ENCODE results near the gene VEZF1.
"Not testable (repeated sequence)": the region's sequence is repeated elsewhere in the genome, so short reads cannot be mapped to it uniquely, and the experiment has no call there.

VEZF1 gene

GRCh38 chr17:57974053-57974824 is 13.8 kb downstream of the VEZF1 start:
- H3K4me3 ChIP-seq (ENCODE audit: low read depth in 1 of 2, low read length in 2 of 2); H3K27ac ChIP-seq (ENCODE audit: low read depth, low read length): not testable (repeated sequence)
- peaks cover 39 to 69% of the 10 kb centered on the region in 2 donors for H3K36me3 ChIP-seq (ENCODE audit: control insufficient read depth in 1 of 2, insufficient read depth in 2 of 2, low read length in 2 of 2)

GRCh38 chr17:57972151-57972550 is 15.9 kb downstream of the VEZF1 start:
- H3K27me3 ChIP-seq (ENCODE audit: control insufficient read depth in 1 of 2, insufficient read depth in 2 of 2, low read length in 2 of 2), result no peaks in the 10 kb centered on the region
- H3K9me3 ChIP-seq (ENCODE audit: control insufficient read depth in 1 of 2, low read length in 2 of 2), result no peaks in the 10 kb centered on the region
- no peak overlapping the region for H3K4me3 ChIP-seq (ENCODE audit: low read depth in 1 of 2, low read length in 2 of 2)
- no peaks in the 10 kb centered on the region for H3K4me1 ChIP-seq (ENCODE audit: control insufficient read depth in 1 of 2, insufficient read depth in 2 of 2, low read length in 2 of 2)
- H3K27ac ChIP-seq (ENCODE audit: low read depth, low read length), result no peak overlapping the region
- H3K9ac ChIP-seq (ENCODE audit: low read depth in 1 of 2, low read length in 2 of 2), result no peak overlapping the region
- peaks cover 28 to 50% of the 10 kb centered on the region in 2 donors for H3K36me3 ChIP-seq (ENCODE audit: control insufficient read depth in 1 of 2, insufficient read depth in 2 of 2, low read length in 2 of 2)

More at GRCh38 chr17:57974053-57974824, 13.8 kb downstream of the VEZF1 start:
- not testable (repeated sequence) for H3K9me3 ChIP-seq (ENCODE audit: control insufficient read depth in 1 of 2, low read length in 2 of 2); H3K9ac ChIP-seq (ENCODE audit: low read depth in 1 of 2, low read length in 2 of 2); H3K27me3 ChIP-seq (ENCODE audit: control insufficient read depth in 1 of 2, insufficient read depth in 2 of 2, low read length in 2 of 2); H3K4me1 ChIP-seq (ENCODE audit: control insufficient read depth in 1 of 2, insufficient read depth in 2 of 2, low read length in 2 of 2)

- Histone ChIP-seq H3K27ac (ENCODE audit: low read depth, low read length) (no peak overlapping the region), H3K27me3 (ENCODE audit: control insufficient read depth in 1 of 2, insufficient read depth in 2 of 2, low read length in 2 of 2) (no peaks in the 10 kb centered on the region), H3K4me1 (ENCODE audit: control insufficient read depth in 1 of 2, insufficient read depth in 2 of 2, low read length in 2 of 2) (no peaks in the 10 kb centered on the region), H3K4me3 (ENCODE audit: low read depth in 1 of 2, low read length in 2 of 2) (no peak overlapping the region), H3K9ac (ENCODE audit: low read depth in 1 of 2, low read length in 2 of 2) (no peak overlapping the region), H3K9me3 (ENCODE audit: control insufficient read depth in 1 of 2, low read length in 2 of 2) (no peaks in the 10 kb centered on the region), H3K36me3 (ENCODE audit: control insufficient read depth in 1 of 2, insufficient read depth in 2 of 2, low read length in 2 of 2) (peaks cover 24 to 44% of the 10 kb centered on the region in 2 donors)
Measured at GRCh38 chr17:57971572-57971971, 16.5 kb downstream of the VEZF1 start.

GRCh38 chr17:57970710-57971109 is 17.3 kb downstream of the VEZF1 start:
- Histone ChIP-seq H3K27ac (ENCODE audit: low read depth, low read length) (no peak overlapping the region), H3K36me3 (ENCODE audit: control insufficient read depth in 1 of 2, insufficient read depth in 2 of 2, low read length in 2 of 2) (peaks cover 15 to 36% of the 10 kb centered on the region in 2 donors), H3K4me3 (ENCODE audit: low read depth in 1 of 2, low read length in 2 of 2) (no peak overlapping the region), H3K9me3 (ENCODE audit: control insufficient read depth in 1 of 2, low read length in 2 of 2) (no peaks in the 10 kb centered on the region), H3K9ac (ENCODE audit: low read depth in 1 of 2, low read length in 2 of 2) (no peak overlapping the region), H3K27me3 (ENCODE audit: control insufficient read depth in 1 of 2, insufficient read depth in 2 of 2, low read length in 2 of 2) (peaks cover 0 to 4% of the 10 kb centered on the region in 2 donors), H3K4me1 (ENCODE audit: control insufficient read depth in 1 of 2, insufficient read depth in 2 of 2, low read length in 2 of 2) (no peaks in the 10 kb centered on the region)

- Histone ChIP-seq H3K27ac (ENCODE audit: low read depth, low read length) (no peak overlapping the region), H3K4me1 (ENCODE audit: control insufficient read depth in 1 of 2, insufficient read depth in 2 of 2, low read length in 2 of 2) (no peaks in the 10 kb centered on the region), H3K9me3 (ENCODE audit: control insufficient read depth in 1 of 2, low read length in 2 of 2) (no peaks in the 10 kb centered on the region), H3K27me3 (ENCODE audit: control insufficient read depth in 1 of 2, insufficient read depth in 2 of 2, low read length in 2 of 2) (peaks cover 0 to 4% of the 10 kb centered on the region in 2 donors), H3K36me3 (ENCODE audit: control insufficient read depth in 1 of 2, insufficient read depth in 2 of 2, low read length in 2 of 2) (peaks cover 5 to 15% of the 10 kb centered on the region in 2 donors), H3K4me3 (ENCODE audit: low read depth in 1 of 2, low read length in 2 of 2) (no peak overlapping the region), H3K9ac (ENCODE audit: low read depth in 1 of 2, low read length in 2 of 2) (no peak overlapping the region)
Measured at GRCh38 chr17:57968456-57968855, 19.6 kb downstream of the VEZF1 start.

GRCh38 chr17:57966875-57967274 is 21.2 kb downstream of the VEZF1 start:
- Histone ChIP-seq H3K9me3 (ENCODE audit: control insufficient read depth in 1 of 2, low read length in 2 of 2) (no peaks in the 10 kb centered on the region), H3K27me3 (ENCODE audit: control insufficient read depth in 1 of 2, insufficient read depth in 2 of 2, low read length in 2 of 2) (peaks cover 0 to 4% of the 10 kb centered on the region in 2 donors), H3K36me3 (ENCODE audit: control insufficient read depth in 1 of 2, insufficient read depth in 2 of 2, low read length in 2 of 2) (peaks cover 0 to 3% of the 10 kb centered on the region in 2 donors), H3K27ac (ENCODE audit: low read depth, low read length) (no peak overlapping the region), H3K9ac (ENCODE audit: low read depth in 1 of 2, low read length in 2 of 2) (no peak overlapping the region), H3K4me1 (ENCODE audit: control insufficient read depth in 1 of 2, insufficient read depth in 2 of 2, low read length in 2 of 2) (no peaks in the 10 kb centered on the region), H3K4me3 (ENCODE audit: low read depth in 1 of 2, low read length in 2 of 2) (no peak overlapping the region)

GRCh38 chr17:57966246-57966645 is 21.8 kb downstream of the VEZF1 start:
- H3K27me3 ChIP-seq (ENCODE audit: control insufficient read depth in 1 of 2, insufficient read depth in 2 of 2, low read length in 2 of 2), result peaks cover 0 to 4% of the 10 kb centered on the region in 2 donors
- no peaks in the 10 kb centered on the region for H3K4me1 ChIP-seq (ENCODE audit: control insufficient read depth in 1 of 2, insufficient read depth in 2 of 2, low read length in 2 of 2)
- H3K4me3 ChIP-seq (ENCODE audit: low read depth in 1 of 2, low read length in 2 of 2), result no peak overlapping the region
- no peaks in the 10 kb centered on the region for H3K36me3 ChIP-seq (ENCODE audit: control insufficient read depth in 1 of 2, insufficient read depth in 2 of 2, low read length in 2 of 2)
- no peaks in the 10 kb centered on the region for H3K9me3 ChIP-seq (ENCODE audit: control insufficient read depth in 1 of 2, low read length in 2 of 2)
- H3K27ac ChIP-seq (ENCODE audit: low read depth, low read length), result no peak overlapping the region
- H3K9ac ChIP-seq (ENCODE audit: low read depth in 1 of 2, low read length in 2 of 2), result no peak overlapping the region

- H3K27ac ChIP-seq (ENCODE audit: low read depth, low read length), result no peak overlapping the region
- H3K4me1 ChIP-seq (ENCODE audit: control insufficient read depth in 1 of 2, insufficient read depth in 2 of 2, low read length in 2 of 2), result no peaks in the 10 kb centered on the region
- H3K36me3 ChIP-seq (ENCODE audit: control insufficient read depth in 1 of 2, insufficient read depth in 2 of 2, low read length in 2 of 2), result no peaks in the 10 kb centered on the region
- no peak overlapping the region for H3K4me3 ChIP-seq (ENCODE audit: low read depth in 1 of 2, low read length in 2 of 2)
- H3K27me3 ChIP-seq (ENCODE audit: control insufficient read depth in 1 of 2, insufficient read depth in 2 of 2, low read length in 2 of 2), result peaks cover 0 to 4% of the 10 kb centered on the region in 2 donors
- H3K9ac ChIP-seq (ENCODE audit: low read depth in 1 of 2, low read length in 2 of 2), result no peak overlapping the region
- H3K9me3 ChIP-seq (ENCODE audit: control insufficient read depth in 1 of 2, low read length in 2 of 2), result no peaks in the 10 kb centered on the region
Measured at GRCh38 chr17:57965521-57966160, 22.4 kb downstream of the VEZF1 start.

GRCh38 chr17:57963149-57963511 is 24.9 kb downstream of the VEZF1 start:
- Histone ChIP-seq H3K4me3 (ENCODE audit: low read depth in 1 of 2, low read length in 2 of 2) (no peak overlapping the region), H3K27me3 (ENCODE audit: control insufficient read depth in 1 of 2, insufficient read depth in 2 of 2, low read length in 2 of 2) (peaks cover 0 to 6% of the 10 kb centered on the region in 2 donors), H3K4me1 (ENCODE audit: control insufficient read depth in 1 of 2, insufficient read depth in 2 of 2, low read length in 2 of 2) (no peaks in the 10 kb centered on the region), H3K36me3 (ENCODE audit: control insufficient read depth in 1 of 2, insufficient read depth in 2 of 2, low read length in 2 of 2) (no peaks in the 10 kb centered on the region), H3K9me3 (ENCODE audit: control insufficient read depth in 1 of 2, low read length in 2 of 2) (no peaks in the 10 kb centered on the region), H3K9ac (ENCODE audit: low read depth in 1 of 2, low read length in 2 of 2) (no peak overlapping the region), H3K27ac (ENCODE audit: low read depth, low read length) (no peak overlapping the region)

GRCh38 chr17:57962279-57963148 is 25.5 kb downstream of the VEZF1 start:
- no peaks in the 10 kb centered on the region for H3K4me1 ChIP-seq (ENCODE audit: control insufficient read depth in 1 of 2, insufficient read depth in 2 of 2, low read length in 2 of 2)
- H3K27me3 ChIP-seq (ENCODE audit: control insufficient read depth in 1 of 2, insufficient read depth in 2 of 2, low read length in 2 of 2), result peaks cover 0 to 6% of the 10 kb centered on the region in 2 donors
- H3K9ac ChIP-seq (ENCODE audit: low read depth in 1 of 2, low read length in 2 of 2), result no peak overlapping the region
- H3K36me3 ChIP-seq (ENCODE audit: control insufficient read depth in 1 of 2, insufficient read depth in 2 of 2, low read length in 2 of 2), result no peaks in the 10 kb centered on the region
- no peak overlapping the region for H3K4me3 ChIP-seq (ENCODE audit: low read depth in 1 of 2, low read length in 2 of 2)
- H3K27ac ChIP-seq (ENCODE audit: low read depth, low read length), result no peak overlapping the region
- H3K9me3 ChIP-seq (ENCODE audit: control insufficient read depth in 1 of 2, low read length in 2 of 2), result no peaks in the 10 kb centered on the region

Data from duodenal mucosa (tissue), 2 donors.